Anterior cingulate cortex (tissue), 58 donors: Measurements from ENCODE around the gene SH3BP5L.
"Not testable (repeated sequence)": the region's sequence is repeated elsewhere in the genome, so short reads cannot be mapped to it uniquely, and the experiment has no call there.

Experiments used
- DNase-seq, 58 donors: peaks; one replicate each; lab custom pipeline; 2025; lab: John Stamatoyannopoulos, UW

The SH3BP5L gene

GRCh38 chr1:248837045-248837780 is 11.5 kb upstream of the SH3BP5L start:
- DNase-seq = no peak

- DNase-seq = no peak
These were observed 8.7 kb upstream of the SH3BP5L start for GRCh38 chr1:248834343-248834940.

- DNase-seq = no peak
These were observed 6.1 kb upstream of the SH3BP5L start for GRCh38 chr1:248831842-248832241.

GRCh38 chr1:248830718-248831017 is 5.0 kb upstream of the SH3BP5L start:
- DNase-seq = not testable (repeated sequence)

GRCh38 chr1:248828845-248829244 is 3.1 kb upstream of the SH3BP5L start:
- DNase-seq = no peak

GRCh38 chr1:248825573-248825908 is 174 bp downstream of the SH3BP5L start:
- no peak for DNase-seq

GRCh38 chr1:248825136-248825535 is 579 bp downstream of the SH3BP5L start:
- DNase-seq = no peak

- no peak for DNase-seq
These were observed 1.0 kb downstream of the SH3BP5L start for GRCh38 chr1:248824701-248825100.

GRCh38 chr1:248824301-248824700 is 1.4 kb downstream of the SH3BP5L start:
- no peak for DNase-seq

GRCh38 chr1:248823517-248824001 is 2.2 kb downstream of the SH3BP5L start:
- DNase-seq = peak in 4 of 58 donors; percentile 25 to 64 (median 40)

- DNase-seq = no peak
These were observed 3.3 kb downstream of the SH3BP5L start for GRCh38 chr1:248822148-248823032.

GRCh38 chr1:248821641-248822040 is 4.1 kb downstream of the SH3BP5L start:
- DNase-seq = no peak

GRCh38 chr1:248821101-248821500 is 4.6 kb downstream of the SH3BP5L start:
- no peak for DNase-seq

- DNase-seq = no peak
These were observed 5.6 kb downstream of the SH3BP5L start for GRCh38 chr1:248820041-248820585.

- no peak for DNase-seq
These were observed 7.0 kb downstream of the SH3BP5L start for GRCh38 chr1:248818505-248819374.

- no peak for DNase-seq
These were observed 8.7 kb downstream of the SH3BP5L start for GRCh38 chr1:248817065-248817464.

GRCh38 chr1:248816042-248816851 is 9.5 kb downstream of the SH3BP5L start:
- DNase-seq = no peak

GRCh38 chr1:248815407-248816034 is 10.2 kb downstream of the SH3BP5L start:
- DNase-seq = no peak

GRCh38 chr1:248814351-248814750 is 11.4 kb downstream of the SH3BP5L start:
- no peak for DNase-seq
